Keratinocyte (primary cell): ENCODE data around the gene TMPRSS13. TPM values are rescaled to one million over a fixed set of nuclear protein-coding genes. Genes with fewer than 3 reads are reported as not detected.

ENCODE experiments used
- DNase-seq: peaks from one replicate; pipeline ENCODE4 v3.0.0-alpha.2; 2011; ENCODE audit warnings: low read depth, missing footprints, low spot score
- FAIRE-seq: peaks from 2 replicates; lab custom pipeline; 2011; peaks lifted over from hg19 to GRCh38; lab: Jason Lieb, UNC
- H2AFZ ChIP-seq: 2 replicates; pipeline ENCODE4 v1.6.0; 2012; ENCODE audit warnings: low read length, control low read depth, inconsistent platforms; ENCODE audit not compliant: control insufficient read depth
- H3K27ac ChIP-seq: 2 replicates; pipeline ENCODE4 v1.5.1; 2011; ENCODE audit warnings: low read length; ENCODE audit not compliant: control insufficient read depth, insufficient read depth
- H3K27me3 ChIP-seq: 3 replicates; pipeline ENCODE4 v1.6.0; 2011; ENCODE audit warnings: low read length; ENCODE audit not compliant: control insufficient read depth, insufficient read depth; ENCODE audit errors: extremely low read depth
- H3K36me3 ChIP-seq, 2 experiments: 2 replicates in 1 of 2; 3 replicates in 1 of 2; pipeline ENCODE4 v1.5.1; 2011; ENCODE audit warnings: low read length in 2 of 2, mild to moderate bottlenecking in 1 of 2; ENCODE audit not compliant: control insufficient read depth in 2 of 2, insufficient read depth in 2 of 2; ENCODE audit errors: extremely low read depth in 1 of 2
- H3K4me1 ChIP-seq: 3 replicates; pipeline ENCODE4 v1.5.1; 2011; ENCODE audit warnings: low read length; ENCODE audit not compliant: control insufficient read depth, insufficient read depth; ENCODE audit errors: extremely low read depth
- H3K4me2 ChIP-seq: 3 replicates; pipeline ENCODE4 v1.6.0; 2011; ENCODE audit warnings: low read depth, low read length; ENCODE audit not compliant: control insufficient read depth, insufficient read depth; ENCODE audit errors: extremely low read depth
- H3K4me3 ChIP-seq, 3 experiments: fragments of 200-600 bp in 1 of 3; sonication (generic) in 1 of 3; 2 replicates in 2 of 3; 3 replicates in 1 of 3; pipeline ENCODE4 v1.5.1; 2011 to 2016; ENCODE audit warnings: low read length in 3 of 3, mild to moderate bottlenecking in 3 of 3, control low read depth in 2 of 3, inconsistent platforms in 1 of 3, low read depth in 1 of 3, mixed read lengths in 1 of 3, mixed run types in 1 of 3, moderate library complexity in 1 of 3; ENCODE audit not compliant: control insufficient read depth in 2 of 3, insufficient read depth in 2 of 3; ENCODE audit errors: extremely low read depth in 1 of 3
- H3K79me2 ChIP-seq: 2 replicates; pipeline ENCODE4 v1.6.0; 2012; ENCODE audit warnings: low read length; ENCODE audit not compliant: control insufficient read depth, insufficient read depth
- H3K9ac ChIP-seq: 3 replicates; pipeline ENCODE4 v1.6.0; 2011; ENCODE audit warnings: low read length; ENCODE audit not compliant: control insufficient read depth, insufficient read depth; ENCODE audit errors: extremely low read depth
- H3K9me1 ChIP-seq: 3 replicates; pipeline ENCODE4 v1.6.0; 2011; ENCODE audit warnings: low read length; ENCODE audit not compliant: control insufficient read depth, insufficient read depth; ENCODE audit errors: extremely low read depth
- H3K9me3 ChIP-seq: 2 replicates; pipeline ENCODE4 v1.5.1; 2012; ENCODE audit warnings: low read depth, low read length; ENCODE audit not compliant: control insufficient read depth
- H4K20me1 ChIP-seq: 3 replicates; pipeline ENCODE4 v1.6.0; 2011; ENCODE audit warnings: low read length; ENCODE audit not compliant: control insufficient read depth, insufficient read depth; ENCODE audit errors: extremely low read depth
- EZH2 ChIP-seq: IDR thresholded peaks from one replicate; pipeline ENCODE4 v1.6.1; 2012; ENCODE audit warnings: inconsistent platforms, mild to moderate bottlenecking, low read length, moderate library complexity
- dilution Hi-C: fragments of 300-500 bp; cut with MboI; formaldehyde crosslinking; loops from one replicate; pipeline ENCODE4 v1.7.0; 2020; ENCODE audit warnings: low sequenced_read_pairs; ENCODE audit not compliant: extremely low pct_ligation_motif_present
- polyA plus RNA-seq, 5 experiments: library from polyadenylated mRNA; depleted of rRNA in 3 of 5; stranded (reverse) in 3 of 5; stranded (forward) in 1 of 5; unstranded in 1 of 5; fragments of >200 nt; gene quantifications; 1 replicate in 1 of 5; 2 replicates in 3 of 5; 3 replicates in 1 of 5; pipeline versions ENCODE4 v1.2.1 to v1.2.3, GENCODE V29; 2011 to 2012; ENCODE audit warnings: missing spikeins in 2 of 5, low read depth in 1 of 5, low replicate concordance in 1 of 5
- TF ChIP-seq, protein P1 (sequence below), 3 experiments: IDR thresholded peaks in 1 of 3; conservative IDR thresholded peaks in 1 of 3; optimal IDR thresholded peaks in 1 of 3; 2 replicates in 2 of 3; 3 replicates in 1 of 3; pipeline versions ENCODE3 to v1.5.1; 2011; ENCODE audit warnings: low read length in 3 of 3, mild to moderate bottlenecking in 3 of 3, moderate library complexity in 2 of 3, control low read depth in 1 of 3, inconsistent platforms in 1 of 3; ENCODE audit not compliant: insufficient read depth in 2 of 3; ENCODE audit errors: extremely low read depth in 1 of 3

The TMPRSS13 gene
- polyA plus RNA-seq, 1 donor (not counting 4 experiments of a cell fraction or from before 2014, with no cell fraction given) = 1.8 TPM

DNA sequence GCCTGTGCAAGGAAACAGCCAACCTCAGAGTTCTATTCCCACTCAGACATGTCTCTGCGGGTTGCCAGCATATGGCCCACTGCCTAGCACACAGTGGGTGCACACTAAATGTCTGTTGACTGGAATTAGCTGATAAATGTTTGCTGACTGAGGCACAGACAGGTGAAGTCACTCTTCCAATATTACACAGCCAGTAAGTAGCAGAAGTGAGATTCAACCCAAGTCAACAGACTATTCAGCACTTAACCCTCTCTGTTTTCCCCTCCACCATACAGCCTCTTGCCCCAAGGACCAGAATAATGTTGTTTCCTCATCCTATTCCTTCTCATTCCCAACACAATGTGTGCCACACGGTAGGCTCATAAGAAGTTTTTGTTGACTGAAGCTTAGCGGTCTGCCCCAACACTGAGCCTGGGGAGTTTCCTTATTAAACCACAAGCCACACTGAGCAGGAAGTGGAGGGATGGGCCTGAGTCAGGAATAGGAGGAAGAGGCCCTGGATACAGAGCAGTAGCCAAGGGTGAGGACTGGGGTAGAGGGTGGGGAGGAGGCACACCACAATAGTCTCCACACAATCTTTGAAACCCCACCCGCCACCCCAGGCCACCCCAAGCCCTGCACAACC is 41.3 kb upstream of the TMPRSS13 start:
- dilution Hi-C loops = no loop called here
- TF ChIP-seq EZH2 = no peak
- TF ChIP-seq, protein P1, sequence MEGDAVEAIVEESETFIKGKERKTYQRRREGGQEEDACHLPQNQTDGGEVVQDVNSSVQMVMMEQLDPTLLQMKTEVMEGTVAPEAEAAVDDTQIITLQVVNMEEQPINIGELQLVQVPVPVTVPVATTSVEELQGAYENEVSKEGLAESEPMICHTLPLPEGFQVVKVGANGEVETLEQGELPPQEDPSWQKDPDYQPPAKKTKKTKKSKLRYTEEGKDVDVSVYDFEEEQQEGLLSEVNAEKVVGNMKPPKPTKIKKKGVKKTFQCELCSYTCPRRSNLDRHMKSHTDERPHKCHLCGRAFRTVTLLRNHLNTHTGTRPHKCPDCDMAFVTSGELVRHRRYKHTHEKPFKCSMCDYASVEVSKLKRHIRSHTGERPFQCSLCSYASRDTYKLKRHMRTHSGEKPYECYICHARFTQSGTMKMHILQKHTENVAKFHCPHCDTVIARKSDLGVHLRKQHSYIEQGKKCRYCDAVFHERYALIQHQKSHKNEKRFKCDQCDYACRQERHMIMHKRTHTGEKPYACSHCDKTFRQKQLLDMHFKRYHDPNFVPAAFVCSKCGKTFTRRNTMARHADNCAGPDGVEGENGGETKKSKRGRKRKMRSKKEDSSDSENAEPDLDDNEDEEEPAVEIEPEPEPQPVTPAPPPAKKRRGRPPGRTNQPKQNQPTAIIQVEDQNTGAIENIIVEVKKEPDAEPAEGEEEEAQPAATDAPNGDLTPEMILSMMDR (optimal IDR thresholded peaks at IDR 0.05 in 1 of 3, IDR thresholded peaks at IDR 0.05 in 1 of 3, conservative IDR thresholded peaks at IDR 0.05 in 1 of 3; ENCODE audit: extremely low read depth in 1 of 3, insufficient read depth in 2 of 3, low read length in 3 of 3) = no peak
- Histone ChIP-seq H3K9me1 (no peaks in the 10 kb centered on the region), H3K9me3 (no peaks in the 10 kb centered on the region), H3K4me3 (no peak overlapping the region), H3K36me3 (no peaks in the 10 kb centered on the region), H3K79me2 (no peaks in the 10 kb centered on the region), H2AFZ (no peak overlapping the region), H3K27me3 (peaks cover 5% of the 10 kb centered on the region), H3K4me2 (no peak overlapping the region), H4K20me1 (no peaks in the 10 kb centered on the region), H3K27ac (no peak overlapping the region), H3K9ac (no peak overlapping the region), H3K4me1 (peaks cover 5% of the 10 kb centered on the region)
- DNase-seq (no peak), FAIRE-seq (no peak)

DNA sequence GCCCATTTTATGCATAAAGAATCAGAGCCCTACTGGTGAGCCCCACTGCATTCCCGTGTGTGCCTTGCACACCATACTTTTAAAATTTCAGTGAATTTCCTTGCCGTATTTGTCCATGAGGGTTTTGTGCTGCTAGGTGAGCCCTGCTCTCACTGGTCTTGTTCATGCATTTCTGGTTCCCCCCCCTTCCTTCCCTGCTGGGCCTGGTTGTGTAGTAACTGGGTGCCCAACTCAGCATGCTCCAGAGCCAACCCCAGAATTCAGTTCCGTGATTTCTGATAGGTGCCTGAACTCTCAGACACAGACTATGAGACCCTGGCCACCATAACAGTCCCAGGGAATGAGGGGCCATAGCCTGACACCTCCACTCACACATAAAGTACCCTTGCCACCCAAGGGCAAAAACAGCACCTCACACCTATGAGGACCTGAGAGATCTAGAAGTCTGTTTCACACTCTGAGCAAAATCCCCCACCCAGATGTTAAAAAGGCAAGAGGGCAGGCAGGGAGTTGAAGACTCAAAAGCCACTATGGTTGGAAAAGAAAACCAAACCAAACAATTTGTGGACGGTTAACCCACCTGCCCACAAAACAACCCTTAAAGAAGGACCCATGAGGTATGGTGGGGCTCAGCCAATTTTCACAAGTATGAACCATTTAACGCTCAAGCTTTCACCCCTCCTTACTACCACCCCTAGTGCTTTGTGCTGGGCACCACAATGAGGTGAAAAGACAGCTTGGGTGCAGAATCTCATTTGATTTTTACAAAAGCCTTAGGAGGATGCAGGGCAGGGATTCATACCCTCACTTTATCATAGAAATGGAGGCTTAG is 40.2 kb upstream of the TMPRSS13 start:
- FAIRE-seq (no peak), DNase-seq (no peak)
- dilution Hi-C loops = no loop called here
- H3K9me3 ChIP-seq = no peaks in the 10 kb centered on the region
- H3K4me1 ChIP-seq = peaks cover 5% of the 10 kb centered on the region
- no peaks in the 10 kb centered on the region for H3K9me1 ChIP-seq
- no peak overlapping the region for H3K4me2 ChIP-seq
- no peak for TF ChIP-seq EZH2
- TF ChIP-seq, protein P1 (optimal IDR thresholded peaks at IDR 0.05 in 1 of 3, IDR thresholded peaks at IDR 0.05 in 1 of 3, conservative IDR thresholded peaks at IDR 0.05 in 1 of 3; ENCODE audit: extremely low read depth in 1 of 3, insufficient read depth in 2 of 3, low read length in 3 of 3) = no peak
- H3K79me2 ChIP-seq = no peaks in the 10 kb centered on the region
- no peak overlapping the region for H3K4me3 ChIP-seq
- H3K36me3 ChIP-seq = no peaks in the 10 kb centered on the region
- no peak overlapping the region for H3K27ac ChIP-seq
- peaks cover 5% of the 10 kb centered on the region for H3K27me3 ChIP-seq
- no peak overlapping the region for H2AFZ ChIP-seq
- H4K20me1 ChIP-seq = no peaks in the 10 kb centered on the region
- H3K9ac ChIP-seq = no peak overlapping the region
